GM12864 (cell line): ENCODE results near the gene BRD9.

Experiments used
- DNase-seq: peaks from one replicate; pipeline ENCODE4 v3.0.0-alpha.2; 2011; ENCODE audit warnings: low read depth
- H3K4me3 ChIP-seq: 2 replicates; pipeline ENCODE4 v1.5.1; 2011; ENCODE audit warnings: mild to moderate bottlenecking, low read depth, low read length, control low read depth
- CTCF ChIP-seq: IDR thresholded peaks from 2 replicates; pipeline ENCODE4 v1.5.1; 2011; ENCODE audit warnings: low read depth, mild to moderate bottlenecking, moderate library complexity, low read length, control low read depth, inconsistent platforms; ENCODE audit errors: missing control alignments

Gene BRD9

GRCh38 chr5:927172-928015 lies 34.8 kb upstream of the BRD9 start:
- no peak for TF ChIP-seq CTCF
- no peak overlapping the region for H3K4me3 ChIP-seq
- DNase-seq: no peak

- no peak overlapping the region for H3K4me3 ChIP-seq
- no peak for DNase-seq
- TF ChIP-seq CTCF: no peak
Measured at GRCh38 chr5:926417-927171, 34.0 kb upstream of the BRD9 start.

GRCh38 chr5:923281-923873 lies 30.8 kb upstream of the BRD9 start:
- no peak for DNase-seq
- H3K4me3 ChIP-seq: no peak overlapping the region
- peak; percentile 94 for TF ChIP-seq CTCF

GRCh38 chr5:922436-923280 lies 30.1 kb upstream of the BRD9 start:
- no peak for TF ChIP-seq CTCF
- no peak overlapping the region for H3K4me3 ChIP-seq
- DNase-seq: no peak

- no peak for TF ChIP-seq CTCF
- no peak for DNase-seq
- no peak overlapping the region for H3K4me3 ChIP-seq
Measured at GRCh38 chr5:921456-922435, 29.1 kb upstream of the BRD9 start.
